Measurements from ENCODE around the gene CCDC28B. TPM values are rescaled to one million over a fixed set of nuclear protein-coding genes. Genes with fewer than 3 reads are reported as not detected.

The CCDC28B gene
- total RNA-seq, 1 experiment from 2014 or later, result 10.8 TPM

GRCh38 chr1:32246888-32247273 lies 46.5 kb downstream of the CCDC28B start, which contains the start of gene FAM167B:
Gene FAM167B (plus strand): TSS chr1:32247222. CDS start chr1:32247422, 200 bp downstream.
- TF ChIP-seq, protein P1, sequence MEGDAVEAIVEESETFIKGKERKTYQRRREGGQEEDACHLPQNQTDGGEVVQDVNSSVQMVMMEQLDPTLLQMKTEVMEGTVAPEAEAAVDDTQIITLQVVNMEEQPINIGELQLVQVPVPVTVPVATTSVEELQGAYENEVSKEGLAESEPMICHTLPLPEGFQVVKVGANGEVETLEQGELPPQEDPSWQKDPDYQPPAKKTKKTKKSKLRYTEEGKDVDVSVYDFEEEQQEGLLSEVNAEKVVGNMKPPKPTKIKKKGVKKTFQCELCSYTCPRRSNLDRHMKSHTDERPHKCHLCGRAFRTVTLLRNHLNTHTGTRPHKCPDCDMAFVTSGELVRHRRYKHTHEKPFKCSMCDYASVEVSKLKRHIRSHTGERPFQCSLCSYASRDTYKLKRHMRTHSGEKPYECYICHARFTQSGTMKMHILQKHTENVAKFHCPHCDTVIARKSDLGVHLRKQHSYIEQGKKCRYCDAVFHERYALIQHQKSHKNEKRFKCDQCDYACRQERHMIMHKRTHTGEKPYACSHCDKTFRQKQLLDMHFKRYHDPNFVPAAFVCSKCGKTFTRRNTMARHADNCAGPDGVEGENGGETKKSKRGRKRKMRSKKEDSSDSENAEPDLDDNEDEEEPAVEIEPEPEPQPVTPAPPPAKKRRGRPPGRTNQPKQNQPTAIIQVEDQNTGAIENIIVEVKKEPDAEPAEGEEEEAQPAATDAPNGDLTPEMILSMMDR (IDR thresholded peaks at IDR 0.05), result no peak
- no peak for TF ChIP-seq SIN3A (IDR thresholded peaks at IDR 0.05; ENCODE audit: borderline replicate concordance, insufficient read depth, low read depth, low read length)
- TF ChIP-seq POLR2AphosphoS5 (IDR thresholded peaks at IDR 0.05; ENCODE audit: low read depth, low read length), result no peak
- TF ChIP-seq TCF7L2 (IDR thresholded peaks at IDR 0.05; ENCODE audit: low read depth, low read length), result no peak
- no peak for TF ChIP-seq REST (IDR thresholded peaks at IDR 0.05; ENCODE audit: insufficient read depth in 1 of 2, low read depth in 2 of 2, low read length in 1 of 2)
- Histone ChIP-seq H3K9me3 (ENCODE audit: control insufficient read depth, insufficient read depth, low read depth, low read length) (no peaks in the 10 kb centered on the region), H3K4me1 (ENCODE audit: control insufficient read depth, insufficient read depth, low read length) (peaks cover 12% of the 10 kb centered on the region), H3K27me3 (ENCODE audit: control insufficient read depth, insufficient read depth, low read length) (no peaks in the 10 kb centered on the region), H3K36me3 (ENCODE audit: control insufficient read depth, insufficient read depth, low read length) (no peaks in the 10 kb centered on the region), H3K27ac (ENCODE audit: low read length) (no peak within 1 kb of the TSS), H3K4me3 (ENCODE audit: low read depth in 2 of 2, low read length in 2 of 2) (no peak within 1 kb of the TSS)
- in situ Hi-C loops (cut with HindIII; ENCODE audit: low pct_unique_long_range_greater_than_20kb, low sequenced_read_pairs), result no loop called here
- ATAC-seq (no peak), DNase-seq (ENCODE audit: low read depth, low spot score) (no peak)
- BruUV-seq (replicated peaks), result no TSS peak
- CTCF ChIA-PET, result interaction anchor here (0.6 kb wide), 3 partner anchors 13 to 43 kb away, joined by 5 to 21 read pairs (median 6); no protein-coding TSS in a partner anchor
- POLR2A ChIA-PET, result interaction anchor here (0.6 to 0.7 kb wide), 2 partner anchors 22 to 24 kb away, joined by 3 to 4 read pairs; no protein-coding TSS in a partner anchor
- intact Hi-C loops (cut with micrococcal nuclease; ENCODE audit: unreplicated experiment), result no loop called here

DNA sequence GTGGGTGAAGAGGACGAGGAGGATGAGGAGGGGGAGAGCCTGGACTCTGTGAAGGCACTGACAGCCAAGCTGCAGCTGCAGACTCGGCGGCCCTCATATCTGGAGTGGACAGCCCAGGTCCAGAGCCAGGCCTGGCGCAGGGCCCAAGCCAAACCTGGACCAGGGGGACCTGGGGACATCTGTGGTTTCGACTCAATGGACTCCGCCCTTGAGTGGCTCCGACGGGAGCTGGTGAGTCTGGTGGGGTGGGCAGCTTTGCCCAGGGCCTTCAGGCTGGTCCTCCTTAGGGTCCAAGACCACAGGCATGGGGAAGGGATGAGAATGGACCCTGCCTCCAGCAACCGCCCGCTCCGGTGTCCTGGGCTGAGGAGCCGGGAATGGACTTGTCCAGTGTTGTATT lies 47.1 kb downstream of the CCDC28B start:
- Histone ChIP-seq H3K36me3 (ENCODE audit: control insufficient read depth, insufficient read depth, low read length) (no peaks in the 10 kb centered on the region), H3K9me3 (ENCODE audit: control insufficient read depth, insufficient read depth, low read depth, low read length) (no peaks in the 10 kb centered on the region), H3K4me1 (ENCODE audit: control insufficient read depth, insufficient read depth, low read length) (peaks cover 10% of the 10 kb centered on the region), H3K27ac (ENCODE audit: low read length) (no peak overlapping the region), H3K27me3 (ENCODE audit: control insufficient read depth, insufficient read depth, low read length) (no peaks in the 10 kb centered on the region), H3K4me3 (ENCODE audit: low read depth in 2 of 2, low read length in 2 of 2) (no peak overlapping the region)
- in situ Hi-C loops (cut with HindIII; ENCODE audit: low pct_unique_long_range_greater_than_20kb, low sequenced_read_pairs) (no loop called here), intact Hi-C loops (cut with micrococcal nuclease; ENCODE audit: unreplicated experiment) (no loop called here)
- ChIA-PET CTCF (interaction anchor here (0.5 to 1.0 kb wide), 4 partner anchors 36 to 58 kb away, joined by 4 to 21 read pairs (median 8); no protein-coding TSS in a partner anchor), POLR2A (interaction anchor here (0.5 kb wide), 1 partner anchor 24 kb away, joined by 7 read pairs; no protein-coding TSS in a partner anchor)
- DNase-seq (ENCODE audit: low read depth, low spot score) (no peak), ATAC-seq (no peak)
- TF ChIP-seq, protein P1 (IDR thresholded peaks at IDR 0.05), result no peak
- TF ChIP-seq REST (IDR thresholded peaks at IDR 0.05; ENCODE audit: insufficient read depth in 1 of 2, low read depth in 2 of 2, low read length in 1 of 2) (no peak), POLR2AphosphoS5 (IDR thresholded peaks at IDR 0.05; ENCODE audit: low read depth, low read length) (no peak), TCF7L2 (IDR thresholded peaks at IDR 0.05; ENCODE audit: low read depth, low read length) (no peak), SIN3A (IDR thresholded peaks at IDR 0.05; ENCODE audit: borderline replicate concordance, insufficient read depth, low read depth, low read length) (no peak)
- BruUV-seq (replicated peaks), result no TSS peak
